Ishikawa (cell line): ENCODE data around the gene EML3.

Experiments used
- CEBPB ChIP-seq: IDR thresholded peaks from 2 replicates; pipeline ENCODE4 v1.6.1; 2012
- CREB1 ChIP-seq: IDR thresholded peaks from 2 replicates; pipeline ENCODE4 v1.6.1; 2012; ENCODE audit warnings: low read depth
- EGR1 ChIP-seq: IDR thresholded peaks from 2 replicates; pipeline ENCODE4 v1.6.1; 2012
- EP300 ChIP-seq: IDR thresholded peaks from 2 replicates; pipeline ENCODE4 v1.6.1; 2012; ENCODE audit warnings: borderline replicate concordance
- FOXM1 ChIP-seq: IDR thresholded peaks from 2 replicates; pipeline ENCODE4 v1.6.1; 2012; ENCODE audit warnings: low read depth, borderline replicate concordance
- MAX ChIP-seq: IDR thresholded peaks from 2 replicates; pipeline ENCODE4 v1.6.1; 2012
- NFIC ChIP-seq: IDR thresholded peaks from 2 replicates; pipeline ENCODE4 v1.6.1; 2012
- RAD21 ChIP-seq: IDR thresholded peaks from 2 replicates; pipeline ENCODE4 v1.6.1; 2012; ENCODE audit warnings: low read depth
- REST ChIP-seq: IDR thresholded peaks from 2 replicates; pipeline ENCODE4 v1.6.1; 2012; ENCODE audit warnings: low read depth, mild to moderate bottlenecking
- TAF1 ChIP-seq: IDR thresholded peaks from 2 replicates; pipeline ENCODE4 v1.6.1; 2012; ENCODE audit warnings: low read depth, mild to moderate bottlenecking
- TCF12 ChIP-seq: IDR thresholded peaks from 2 replicates; pipeline ENCODE4 v1.6.1; 2012; ENCODE audit warnings: low read depth
- TEAD4 ChIP-seq: IDR thresholded peaks from 2 replicates; pipeline ENCODE4 v1.6.1; 2012
- USF1 ChIP-seq: IDR thresholded peaks from 2 replicates; pipeline ENCODE4 v1.6.1; 2012
- YY1 ChIP-seq: IDR thresholded peaks from 2 replicates; pipeline ENCODE4 v1.6.1; 2012; ENCODE audit warnings: low read depth
- ZBTB7A ChIP-seq: IDR thresholded peaks from 2 replicates; pipeline ENCODE4 v1.6.1; 2012; ENCODE audit warnings: low read depth

EML3 gene

GRCh38 chr11:62554387-62555167, 58.0 kb downstream of the EML3 start:
- no peak for TF ChIP-seq EP300
- no peak for TF ChIP-seq YY1
- no peak for TF ChIP-seq FOXM1
- TF ChIP-seq USF1, result no peak
- TF ChIP-seq TAF1, result no peak
- TF ChIP-seq CEBPB, result no peak
- TF ChIP-seq TEAD4, result no peak
- no peak for TF ChIP-seq RAD21
- TF ChIP-seq TCF12, result no peak
- TF ChIP-seq NFIC, result no peak
- no peak for TF ChIP-seq REST
- no peak for TF ChIP-seq EGR1
- no peak for TF ChIP-seq ZBTB7A
- TF ChIP-seq CREB1, result no peak
- TF ChIP-seq MAX, result no peak

- TF ChIP-seq EGR1, result no peak
- 0 out of 2 replicates have a peak, but pooled peaks have one; percentile 2 for TF ChIP-seq TEAD4
- 0 out of 2 replicates have a peak, but pooled peaks have one; percentile 0 for TF ChIP-seq ZBTB7A
These were observed 58.7 kb downstream of the EML3 start for GRCh38 chr11:62553839-62554361.

- no peak for TF ChIP-seq CEBPB
- peak; percentile 31 for TF ChIP-seq MAX
- no peak for TF ChIP-seq RAD21
- TF ChIP-seq FOXM1, result no peak
- 0 out of 2 replicates have a peak, but pooled peaks have one; percentile 17 for TF ChIP-seq ZBTB7A
- TF ChIP-seq TEAD4, result peak; percentile 81
- peak; percentile 10; the same call in 1 of the 2 replicates for TF ChIP-seq NFIC
- peak; percentile 92 for TF ChIP-seq EP300
These were observed 59.3 kb downstream of the EML3 start for GRCh38 chr11:62553080-62553838.

GRCh38 chr11:62552485-62553079, 60.0 kb downstream of the EML3 start:
- TF ChIP-seq EP300 (no peak), RAD21 (no peak), TAF1 (no peak), CREB1 (no peak), EGR1 (no peak), MAX (no peak), TCF12 (no peak), YY1 (no peak), ZBTB7A (no peak), REST (no peak), TEAD4 (no peak), USF1 (no peak), FOXM1 (no peak), NFIC (no peak), CEBPB (no peak)
